HG03575 (cell line): ENCODE measurements around the gene KRTAP9-3.
"Not testable (repeated sequence)": the region's sequence is repeated elsewhere in the genome, so short reads cannot be mapped to it uniquely, and the experiment has no call there.

Experiments
- ATAC-seq: cut with Tn5 transposase; IDR thresholded peaks from one replicate; pipeline ENCODE4 v1.9.1; 2021; ENCODE audit not compliant: unreplicated experiment, insufficient number of reproducible peaks, low FRiP score; ENCODE audit errors: extremely low read depth

The KRTAP9-3 gene, protein sequence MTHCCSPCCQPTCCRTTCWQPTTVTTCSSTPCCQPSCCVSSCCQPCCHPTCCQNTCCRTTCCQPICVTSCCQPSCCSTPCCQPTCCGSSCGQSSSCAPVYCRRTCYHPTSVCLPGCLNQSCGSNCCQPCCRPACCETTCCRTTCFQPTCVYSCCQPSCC

DNA sequence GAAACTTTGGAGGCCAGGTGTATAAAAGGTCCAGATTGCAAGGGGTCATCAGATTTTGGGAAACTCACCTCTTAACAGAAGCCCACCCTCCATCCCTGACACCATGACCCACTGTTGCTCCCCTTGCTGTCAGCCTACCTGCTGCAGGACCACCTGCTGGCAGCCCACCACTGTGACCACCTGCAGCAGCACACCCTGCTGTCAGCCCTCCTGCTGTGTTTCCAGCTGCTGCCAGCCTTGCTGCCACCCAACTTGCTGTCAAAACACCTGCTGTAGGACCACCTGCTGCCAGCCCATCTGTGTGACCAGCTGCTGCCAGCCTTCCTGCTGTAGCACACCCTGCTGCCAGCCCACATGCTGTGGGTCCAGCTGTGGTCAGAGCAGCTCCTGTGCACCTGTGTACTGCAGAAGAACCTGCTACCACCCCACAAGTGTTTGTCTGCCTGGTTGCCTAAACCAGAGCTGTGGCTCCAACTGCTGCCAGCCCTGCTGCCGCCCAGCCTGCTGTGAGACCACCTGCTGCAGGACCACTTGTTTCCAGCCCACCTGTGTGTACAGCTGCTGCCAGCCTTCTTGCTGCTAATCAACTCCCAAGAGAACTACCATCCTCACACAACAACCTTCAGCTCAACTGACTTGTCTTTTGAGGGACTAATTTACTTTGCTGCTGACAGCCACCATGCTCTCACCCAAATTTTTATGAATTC lies at the start of gene KRTAP9-3:
Gene KRTAP9-3 (plus strand): TSS at position 51 of the 707 bp plus-strand sequence. CDS start 53 bp downstream, at position 104.
- ATAC-seq = not testable (repeated sequence)

DNA sequence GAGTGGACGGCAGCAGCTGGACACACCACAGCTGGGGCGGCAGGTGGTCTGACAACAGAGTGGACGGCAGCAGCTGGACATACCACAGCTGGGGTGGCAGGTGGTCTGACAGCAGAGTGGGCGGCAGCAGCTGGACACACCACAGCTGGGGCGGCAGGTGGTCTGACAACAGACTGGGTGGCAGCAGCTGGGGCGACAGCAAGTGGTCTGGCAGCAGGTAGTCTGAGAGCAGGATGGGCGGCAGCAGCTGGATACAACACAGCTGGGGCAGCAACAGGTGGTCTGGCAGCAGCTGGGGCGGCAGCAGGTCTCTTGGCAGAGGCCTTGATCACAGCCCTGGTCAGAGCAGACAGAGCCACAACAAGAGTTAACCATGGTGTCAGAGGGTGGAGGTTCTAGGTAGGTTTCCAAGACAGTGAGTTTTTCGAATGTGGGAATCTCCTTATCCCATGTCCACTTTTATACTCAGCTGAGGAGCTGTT lies 47.7 kb upstream of the KRTAP9-3 start, which contains the start of gene KRTAP4-1:
Gene KRTAP4-1 (minus strand): TSS at position 432 of the 482 bp plus-strand sequence. CDS start 57 bp downstream, at position 375.
- no peak for ATAC-seq

DNA sequence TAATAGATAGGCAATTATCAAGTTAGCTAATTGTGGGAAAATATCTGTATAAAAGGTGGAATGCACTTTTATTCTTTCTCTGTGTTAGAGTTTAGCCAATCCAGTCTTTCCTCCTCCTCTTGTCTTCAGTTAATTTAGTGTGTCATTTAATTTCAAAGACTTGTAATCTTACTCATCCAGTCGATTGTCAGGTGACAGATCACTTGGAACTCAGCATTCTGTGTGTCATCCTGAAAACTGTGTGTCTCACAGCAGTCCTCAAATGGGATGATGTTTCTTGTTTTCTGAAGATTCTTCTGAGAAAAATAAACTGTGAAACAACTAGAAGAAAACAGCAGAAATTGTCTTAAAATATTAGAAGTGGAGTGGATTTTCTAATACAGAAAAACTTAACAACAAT lies 47.2 kb upstream of the KRTAP9-3 start:
- ATAC-seq = no peak

DNA sequence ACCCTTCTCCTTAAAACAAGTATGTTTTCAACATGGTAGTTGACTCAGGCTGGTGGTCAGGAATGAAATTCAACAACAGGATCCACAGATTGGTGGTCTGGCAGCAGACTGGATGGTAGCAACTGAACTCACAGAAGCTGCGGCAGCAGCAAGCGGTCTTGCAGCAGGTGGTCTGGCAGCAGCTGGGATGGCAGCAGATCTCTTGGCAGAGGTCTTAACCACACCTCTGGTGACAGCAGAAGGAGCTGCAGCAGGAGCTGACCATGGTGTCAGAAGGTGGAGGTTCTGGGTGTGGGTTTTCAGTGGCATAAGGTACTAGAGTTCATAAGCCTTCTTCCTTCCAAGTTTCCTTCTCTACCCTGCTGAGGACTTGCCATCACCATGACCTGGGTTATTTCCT lies 45.4 kb upstream of the KRTAP9-3 start:
- ATAC-seq = no peak

DNA sequence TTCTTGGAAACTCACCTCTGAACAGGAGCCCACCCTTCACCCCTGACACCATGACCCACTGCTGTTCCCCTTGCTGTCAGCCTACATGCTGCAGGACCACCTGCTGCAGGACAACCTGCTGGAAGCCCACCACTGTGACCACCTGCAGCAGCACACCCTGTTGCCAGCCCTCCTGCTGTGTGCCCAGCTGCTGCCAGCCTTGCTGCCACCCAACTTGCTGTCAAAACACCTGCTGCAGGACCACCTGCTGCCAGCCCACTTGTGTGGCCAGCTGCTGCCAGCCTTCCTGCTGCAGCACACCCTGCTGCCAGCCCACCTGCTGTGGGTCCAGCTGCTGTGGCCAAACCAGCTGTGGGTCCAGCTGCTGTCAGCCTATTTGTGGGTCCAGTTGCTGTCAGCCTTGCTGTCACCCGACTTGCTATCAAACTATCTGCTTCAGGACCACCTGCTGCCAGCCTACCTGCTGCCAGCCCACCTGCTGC lies 42.4 kb upstream of the KRTAP9-3 start, which contains the start of gene KRTAP9-1:
Gene KRTAP9-1 (plus strand): TSS at position 51 of the 482 bp plus-strand sequence. CDS start 0 bp downstream, at position 51.
- not testable (repeated sequence) for ATAC-seq

DNA sequence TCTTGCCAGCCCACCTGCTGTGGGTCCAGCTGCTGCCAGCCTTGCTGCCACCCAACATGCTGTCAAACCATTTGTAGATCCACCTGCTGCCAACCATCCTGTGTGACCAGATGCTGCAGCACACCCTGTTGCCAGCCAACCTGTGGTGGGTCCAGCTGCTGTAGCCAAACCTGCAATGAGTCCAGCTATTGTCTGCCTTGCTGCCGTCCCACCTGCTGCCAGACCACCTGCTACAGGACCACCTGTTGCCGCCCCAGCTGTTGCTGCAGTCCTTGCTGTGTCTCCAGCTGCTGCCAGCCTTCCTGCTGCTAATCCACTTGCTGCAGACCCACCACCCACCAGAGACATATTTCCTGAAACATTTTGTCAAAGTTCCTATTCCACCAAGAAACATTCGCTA lies 41.9 kb upstream of the KRTAP9-3 start:
- no peak for ATAC-seq

DNA sequence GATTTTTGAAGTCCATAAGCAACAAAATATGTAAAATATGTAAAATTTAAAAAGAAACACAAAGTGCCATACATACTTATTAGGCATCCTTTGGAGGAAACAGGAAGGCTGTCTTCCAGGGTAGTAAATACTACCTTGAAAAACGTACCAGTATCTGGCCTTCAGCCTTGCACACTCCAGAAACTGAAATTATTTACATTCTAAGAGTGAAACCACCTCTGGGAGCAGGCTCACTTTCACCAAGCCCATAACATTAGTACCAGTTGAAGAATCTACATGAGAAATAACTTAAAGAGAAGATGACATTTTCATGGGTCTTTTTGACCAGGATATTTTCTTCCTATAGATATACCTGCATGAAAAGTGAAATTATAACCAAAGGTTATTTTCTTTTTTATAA lies 36.2 kb upstream of the KRTAP9-3 start:
- ATAC-seq = no peak

DNA sequence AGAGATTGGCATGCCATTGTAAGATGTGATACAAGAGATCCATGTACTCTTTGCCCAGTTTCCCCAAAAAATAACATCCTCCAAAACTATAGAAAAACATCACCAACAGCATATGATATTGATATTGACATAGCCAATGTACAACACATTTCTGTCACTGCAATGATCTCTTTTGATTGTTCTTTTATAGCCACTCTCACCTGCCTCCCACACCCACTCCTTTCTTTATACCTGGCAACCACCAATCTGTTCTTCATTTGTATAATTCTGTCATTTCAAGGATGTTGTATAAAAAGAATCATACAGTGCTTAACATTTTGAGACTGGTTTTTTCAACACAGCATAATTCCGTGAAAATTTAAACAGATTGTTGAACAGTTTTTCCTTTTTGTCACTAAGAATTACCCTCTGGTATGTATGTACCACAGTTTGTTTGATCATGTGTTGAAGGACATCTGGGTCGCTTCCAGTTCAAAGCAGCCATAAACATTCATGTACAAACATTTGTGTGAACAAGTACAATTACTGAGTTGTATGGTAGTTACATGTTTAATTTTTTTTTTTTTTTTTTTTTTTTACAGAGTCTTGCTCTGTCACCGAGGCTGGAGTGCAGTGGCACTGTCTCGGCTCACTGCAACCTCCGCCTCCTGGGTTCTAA lies 32.7 kb upstream of the KRTAP9-3 start:
- ATAC-seq = no peak

DNA sequence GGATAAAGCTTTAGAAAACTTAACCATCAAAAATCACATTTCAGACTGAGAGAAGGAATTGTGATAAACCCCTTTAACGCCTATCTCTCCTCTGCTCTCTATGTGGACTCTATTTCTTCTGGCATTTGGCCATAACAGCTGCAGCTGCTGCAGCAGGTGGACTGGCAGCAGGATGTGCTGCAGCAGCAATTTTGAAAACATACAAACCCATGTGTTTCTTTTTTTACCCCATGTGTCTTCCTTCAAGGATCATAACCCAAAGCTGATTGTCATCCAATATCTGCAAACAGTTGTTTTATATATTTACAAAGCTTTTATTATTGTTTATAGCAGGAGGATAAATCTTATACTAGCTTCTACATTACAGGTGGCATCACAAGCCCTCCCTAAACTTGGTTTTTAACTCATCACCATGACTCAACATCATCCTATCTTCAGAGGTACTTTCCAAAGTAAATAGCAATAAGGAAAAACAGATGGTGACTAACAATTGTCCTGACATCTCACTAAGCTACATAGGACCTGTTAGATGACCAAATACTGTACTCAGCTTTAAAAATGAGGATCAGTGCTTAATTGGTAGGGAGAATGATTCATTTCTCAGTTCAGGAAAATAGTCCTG lies 20.3 kb upstream of the KRTAP9-3 start:
- ATAC-seq = no peak

DNA sequence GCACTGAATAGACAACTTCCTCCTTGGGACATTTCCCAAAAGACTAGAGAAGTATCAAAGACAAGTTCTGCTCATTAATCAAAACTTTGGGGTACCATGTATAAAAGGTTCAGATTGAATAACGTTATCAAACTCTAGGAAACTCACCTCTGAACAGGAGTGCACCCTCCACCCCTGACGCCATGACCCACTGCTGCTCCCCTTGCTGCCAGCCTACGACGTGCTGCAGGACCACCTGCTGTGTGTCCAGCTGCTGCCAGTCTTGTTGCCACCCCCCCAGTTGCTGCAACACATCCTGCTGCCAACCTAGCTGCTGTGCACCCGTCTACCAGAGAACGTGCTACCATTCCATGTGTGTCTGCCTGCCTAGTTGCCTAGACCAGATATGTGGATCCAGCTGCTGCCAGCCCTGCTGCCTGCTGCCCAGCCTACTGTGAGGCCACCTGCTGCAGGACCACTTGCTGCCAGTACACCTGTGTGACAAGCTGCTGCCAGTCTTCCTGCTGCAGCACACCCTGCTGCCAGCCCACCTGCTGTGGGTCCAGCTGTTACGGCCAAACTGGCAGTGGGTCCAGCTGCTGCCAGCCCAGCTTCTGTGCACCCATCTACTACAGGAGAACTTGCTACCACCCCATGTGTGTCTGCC lies 19.6 kb upstream of the KRTAP9-3 start:
- no peak for ATAC-seq

DNA sequence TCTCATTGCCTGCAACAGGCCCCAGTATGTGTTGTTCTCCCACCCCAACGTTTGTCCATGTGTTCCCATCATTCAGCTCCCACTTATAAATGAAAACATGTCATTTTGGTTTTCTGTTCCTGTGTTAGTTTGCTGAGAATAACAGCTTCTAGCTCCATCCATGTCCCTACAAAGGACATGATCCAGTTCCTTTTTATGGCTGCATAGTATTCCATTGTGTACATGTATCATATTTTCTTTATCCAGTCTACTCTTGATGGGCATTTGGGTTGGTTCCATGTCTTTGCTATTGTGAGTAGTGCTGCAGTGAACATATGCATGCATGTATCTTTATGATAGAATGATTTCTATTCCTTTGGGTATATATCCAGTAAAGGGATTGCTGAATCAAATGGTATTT lies 16.6 kb upstream of the KRTAP9-3 start:
- no peak for ATAC-seq

DNA sequence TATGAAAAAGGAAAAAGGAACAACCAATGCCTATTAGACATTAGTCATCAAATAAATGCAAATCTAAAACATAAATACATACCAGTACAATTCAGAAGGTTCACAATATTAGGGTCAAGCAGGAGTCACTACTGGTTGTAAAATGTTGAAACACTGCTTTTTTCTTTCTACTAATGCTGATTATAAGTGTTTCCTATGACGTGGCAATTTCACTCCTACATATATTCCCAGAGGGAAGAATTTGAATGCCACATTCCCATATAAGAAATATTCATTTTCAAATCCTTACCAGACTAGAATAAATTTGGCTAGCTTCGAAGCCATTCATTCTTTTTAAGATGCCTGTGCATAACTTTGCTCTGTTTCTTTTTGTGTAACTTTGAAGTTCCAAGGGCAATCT lies 8.4 kb upstream of the KRTAP9-3 start:
- ATAC-seq = no peak

DNA sequence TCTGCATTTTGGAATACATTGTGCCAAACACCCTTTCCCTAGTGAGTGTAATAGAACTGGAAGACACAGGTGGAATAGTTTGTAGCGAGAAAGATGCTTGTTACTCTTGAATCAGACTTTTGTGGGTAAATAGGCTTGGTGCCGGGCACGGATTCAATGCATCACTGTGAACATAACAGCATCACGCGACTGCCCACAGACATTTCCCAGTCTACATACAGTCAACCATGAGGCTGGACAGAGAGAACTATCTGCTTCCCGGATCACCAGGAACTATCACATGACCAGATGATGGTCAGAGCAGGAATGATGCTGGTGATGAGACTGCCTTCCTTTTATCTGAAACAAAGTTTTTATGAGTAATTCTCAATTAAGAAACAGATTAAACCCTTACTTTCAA lies 6.2 kb upstream of the KRTAP9-3 start:
- ATAC-seq = no peak

DNA sequence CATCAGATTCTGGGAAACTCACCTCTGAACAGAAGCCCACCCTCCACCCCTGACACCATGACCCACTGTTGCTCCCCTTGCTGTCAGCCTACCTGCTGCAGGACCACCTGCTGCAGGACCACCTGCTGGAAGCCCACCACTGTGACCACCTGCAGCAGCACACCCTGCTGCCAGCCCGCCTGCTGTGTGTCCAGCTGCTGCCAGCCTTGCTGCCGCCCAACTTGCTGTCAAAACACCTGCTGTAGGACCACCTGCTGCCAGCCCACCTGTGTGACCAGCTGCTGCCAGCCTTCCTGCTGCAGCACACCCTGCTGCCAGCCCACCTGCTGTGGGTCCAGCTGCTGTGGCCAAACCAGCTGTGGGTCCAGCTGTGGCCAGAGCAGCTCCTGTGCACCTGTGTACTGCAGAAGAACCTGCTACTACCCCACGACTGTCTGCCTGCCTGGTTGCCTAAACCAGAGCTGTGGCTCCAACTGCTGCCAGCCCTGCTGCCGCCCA lies 5.6 kb upstream of the KRTAP9-3 start, which contains the start of gene KRTAP9-2:
Gene KRTAP9-2 (plus strand): TSS at position 51 of the 498 bp plus-strand sequence. CDS start 7 bp downstream, at position 58.
- ATAC-seq = not testable (repeated sequence)

DNA sequence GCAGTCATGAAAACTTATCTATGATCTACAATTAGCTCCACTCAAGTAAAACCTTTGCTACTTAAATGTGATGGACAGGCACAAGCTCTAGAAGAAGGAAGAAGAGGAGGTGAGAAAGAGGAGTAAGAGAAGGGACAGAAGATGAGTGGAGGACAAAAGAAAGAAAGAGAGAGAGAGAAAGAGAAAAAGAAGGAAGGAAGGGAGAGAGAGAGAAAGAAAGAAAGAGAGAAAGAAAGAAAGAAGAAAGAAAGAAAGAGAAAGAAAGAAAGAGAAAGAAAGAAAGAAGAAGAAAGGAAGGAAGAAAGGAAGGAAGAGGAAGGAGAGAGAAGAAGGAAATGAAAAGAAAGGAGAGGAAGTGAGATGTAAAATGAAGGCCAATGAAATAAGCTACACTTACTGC lies 2.2 kb upstream of the KRTAP9-3 start:
- ATAC-seq = no peak

DNA sequence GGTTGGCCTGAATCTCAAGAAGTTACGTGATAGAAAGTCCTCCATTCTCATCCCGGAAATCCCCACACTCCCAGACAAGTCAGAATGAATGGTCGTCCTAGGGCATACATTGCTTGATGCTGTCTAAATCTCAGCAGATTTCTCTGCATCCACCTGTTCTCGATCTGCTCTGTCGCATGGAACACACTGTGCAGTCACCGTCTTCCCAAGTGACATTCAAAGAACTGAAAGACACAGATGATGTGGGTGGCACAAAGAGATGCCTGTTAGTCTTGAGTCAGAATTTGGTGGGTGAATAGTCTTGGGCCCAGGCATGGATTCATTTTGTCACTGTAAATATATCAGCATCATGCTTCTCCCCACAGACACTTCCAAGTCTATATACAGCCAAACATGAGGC lies 518 bp upstream of the KRTAP9-3 start:
- ATAC-seq = no peak

DNA sequence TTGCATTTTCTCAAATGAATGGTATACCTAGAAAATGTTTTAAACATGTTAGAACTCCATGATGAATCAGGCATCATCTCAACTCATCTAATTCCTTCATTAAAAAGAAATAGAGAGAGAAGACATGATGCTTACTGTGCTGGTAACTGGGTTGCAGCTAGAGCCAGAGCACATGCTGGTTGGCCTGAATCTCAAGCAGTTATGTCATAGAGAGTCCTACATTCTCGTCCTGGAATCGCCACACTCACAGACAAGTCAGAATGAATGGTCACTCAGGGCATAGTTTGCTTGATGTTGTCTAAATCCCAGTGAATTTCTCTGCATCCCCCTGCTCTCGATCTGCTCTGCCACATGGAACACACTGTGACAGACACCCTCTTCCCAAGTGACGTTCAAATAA lies 4.9 kb downstream of the KRTAP9-3 start:
- not testable (repeated sequence) for ATAC-seq

DNA sequence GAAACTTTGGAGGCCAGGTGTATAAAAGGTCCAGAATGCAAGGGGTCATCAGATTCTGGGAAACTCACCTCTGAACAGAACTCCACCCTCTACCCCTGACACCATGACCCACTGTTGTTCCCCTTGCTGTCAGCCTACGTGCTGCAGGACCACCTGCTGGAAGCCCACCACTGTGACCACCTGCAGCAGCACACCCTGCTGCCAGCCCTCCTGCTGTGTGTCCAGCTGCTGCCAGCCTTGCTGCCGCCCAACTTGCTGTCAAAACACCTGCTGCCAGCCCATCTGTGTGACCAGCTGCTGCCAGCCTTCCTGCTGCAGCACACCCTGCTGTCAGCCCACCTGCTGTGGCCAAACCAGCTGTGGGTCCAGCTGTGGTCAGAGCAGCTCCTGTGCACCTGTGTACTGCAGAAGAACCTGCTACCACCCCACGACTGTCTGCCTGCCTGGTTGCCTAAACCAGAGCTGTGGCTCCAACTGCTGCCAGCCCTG lies 5.7 kb downstream of the KRTAP9-3 start, which contains the start of gene KRTAP9-8:
Gene KRTAP9-8 (plus strand): TSS at position 51 of the 489 bp plus-strand sequence. CDS start 53 bp downstream, at position 104.
- ATAC-seq = not testable (repeated sequence)
